ENCODE data around the gene RECK. TPM values are rescaled to one million over a fixed set of nuclear protein-coding genes. Genes with fewer than 3 reads are reported as not detected.

RECK gene
- total RNA-seq, 4 donors from 2014 or later: 2.1 to 9.7 (median 3.7) TPM

GRCh38 chr9:36036253-36036779, 397 bp upstream of the RECK start:
- 60 to 62% methylated on average over 20 of the region's 20 CpGs for WGBS, 2 donors
- DNase-seq (ENCODE audit: low spot score in 2 of 2): no peak
- H3K4me3 ChIP-seq (ENCODE audit: low read depth, poor library complexity, severe bottlenecking): peak overlapping the region; percentile 83
- intact Hi-C loops (cut with DNase I; ENCODE audit: low total_unique reads): no loop called here
- TF ChIP-seq POLR2A (IDR thresholded peaks at IDR 0.05): no peak
- TF ChIP-seq, protein P1, sequence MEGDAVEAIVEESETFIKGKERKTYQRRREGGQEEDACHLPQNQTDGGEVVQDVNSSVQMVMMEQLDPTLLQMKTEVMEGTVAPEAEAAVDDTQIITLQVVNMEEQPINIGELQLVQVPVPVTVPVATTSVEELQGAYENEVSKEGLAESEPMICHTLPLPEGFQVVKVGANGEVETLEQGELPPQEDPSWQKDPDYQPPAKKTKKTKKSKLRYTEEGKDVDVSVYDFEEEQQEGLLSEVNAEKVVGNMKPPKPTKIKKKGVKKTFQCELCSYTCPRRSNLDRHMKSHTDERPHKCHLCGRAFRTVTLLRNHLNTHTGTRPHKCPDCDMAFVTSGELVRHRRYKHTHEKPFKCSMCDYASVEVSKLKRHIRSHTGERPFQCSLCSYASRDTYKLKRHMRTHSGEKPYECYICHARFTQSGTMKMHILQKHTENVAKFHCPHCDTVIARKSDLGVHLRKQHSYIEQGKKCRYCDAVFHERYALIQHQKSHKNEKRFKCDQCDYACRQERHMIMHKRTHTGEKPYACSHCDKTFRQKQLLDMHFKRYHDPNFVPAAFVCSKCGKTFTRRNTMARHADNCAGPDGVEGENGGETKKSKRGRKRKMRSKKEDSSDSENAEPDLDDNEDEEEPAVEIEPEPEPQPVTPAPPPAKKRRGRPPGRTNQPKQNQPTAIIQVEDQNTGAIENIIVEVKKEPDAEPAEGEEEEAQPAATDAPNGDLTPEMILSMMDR (IDR thresholded peaks at IDR 0.05): no peak

- DNase-seq (ENCODE audit: low spot score in 2 of 2): peak in 1 of 2 donors; percentile 89
- peak overlapping the region; percentile 83 for H3K4me3 ChIP-seq (ENCODE audit: low read depth, poor library complexity, severe bottlenecking)
- intact Hi-C loops (cut with DNase I; ENCODE audit: low total_unique reads): no loop called here
- 11 to 14% methylated on average over 18 of the region's 18 CpGs for WGBS, 2 donors
- TF ChIP-seq, protein P1 (IDR thresholded peaks at IDR 0.05): no peak
- TF ChIP-seq POLR2A (IDR thresholded peaks at IDR 0.05): no peak
Observed at GRCh38 chr9:36037549-36038122, 923 bp downstream of the RECK start.

DNA sequence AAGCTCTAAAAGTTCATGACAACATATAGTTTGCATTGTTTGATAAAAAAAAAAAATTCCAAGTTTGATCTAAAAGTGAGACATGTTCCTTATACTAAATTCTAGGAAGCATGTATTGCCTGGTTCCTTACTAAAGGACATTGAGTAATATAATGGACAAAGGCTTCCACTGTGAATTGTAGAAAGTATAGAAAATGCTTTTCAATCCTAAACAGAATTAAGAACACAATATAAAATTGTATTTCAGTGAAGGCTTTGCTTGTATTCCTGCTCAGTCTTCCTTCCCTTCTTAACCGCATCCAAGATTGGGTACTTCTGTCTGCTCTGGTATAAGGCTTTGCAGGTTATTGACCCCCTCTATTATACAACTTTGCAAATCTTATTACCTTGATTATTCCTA, 2.4 kb downstream of the RECK start:
- H3K4me3 ChIP-seq (ENCODE audit: low read depth, poor library complexity, severe bottlenecking): no peak overlapping the region
- TF ChIP-seq, protein P1 (IDR thresholded peaks at IDR 0.05): no peak
- no peak for TF ChIP-seq POLR2A (IDR thresholded peaks at IDR 0.05)
- DNase-seq (ENCODE audit: low spot score in 2 of 2): no peak
- intact Hi-C loops (cut with DNase I; ENCODE audit: low total_unique reads): no loop called here
- 82 to 86% methylated on average over 1 of the region's 1 CpG for WGBS, 2 donors

GRCh38 chr9:36039696-36040095, 3.0 kb downstream of the RECK start:
- no peak overlapping the region for H3K4me3 ChIP-seq (ENCODE audit: low read depth, poor library complexity, severe bottlenecking)
- intact Hi-C loops (cut with DNase I; ENCODE audit: low total_unique reads): no loop called here
- no peak for TF ChIP-seq POLR2A (IDR thresholded peaks at IDR 0.05)
- TF ChIP-seq, protein P1 (IDR thresholded peaks at IDR 0.05): no peak
- WGBS, 2 donors: 36 to 67% methylated on average over 1 of the region's 1 CpG
- DNase-seq (ENCODE audit: low spot score in 2 of 2): no peak

DNA sequence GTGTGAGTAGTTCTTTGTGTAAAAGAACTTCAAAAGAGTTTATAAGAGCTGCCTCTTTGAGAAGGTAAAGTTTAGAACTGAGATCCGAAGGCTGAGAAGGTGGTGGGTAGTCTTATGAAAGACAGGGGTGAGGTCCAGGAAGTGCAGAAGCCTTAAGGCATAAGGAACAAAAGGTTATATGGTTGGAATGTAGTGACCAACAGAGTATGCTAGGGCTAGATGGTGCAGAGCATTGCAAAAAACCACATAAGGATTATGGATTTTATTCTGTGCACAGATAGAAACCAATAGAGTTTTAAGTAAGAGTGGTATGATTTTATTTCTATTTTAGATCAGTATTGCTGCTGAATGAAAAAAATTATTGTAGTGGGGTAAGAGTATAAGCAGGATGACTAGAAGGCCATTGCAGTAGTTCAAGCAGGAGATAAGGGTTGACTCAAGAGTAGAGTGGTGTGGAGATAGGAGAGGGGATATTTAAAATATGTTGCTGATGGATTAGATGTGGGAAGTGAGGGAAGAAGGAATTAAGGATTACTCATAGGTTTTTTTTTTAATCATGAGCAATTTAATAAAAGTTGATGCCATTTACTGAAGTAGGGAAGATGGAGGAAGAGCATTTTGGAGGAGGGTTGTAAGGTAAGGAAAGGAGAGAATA, 3.7 kb downstream of the RECK start:
- WGBS, 2 donors: 63 to 78% methylated on average over 1 of the region's 1 CpG
- H3K4me3 ChIP-seq (ENCODE audit: low read depth, poor library complexity, severe bottlenecking): no peak overlapping the region
- intact Hi-C loops (cut with DNase I; ENCODE audit: low total_unique reads): no loop called here
- no peak for DNase-seq (ENCODE audit: low spot score in 2 of 2)
- TF ChIP-seq, protein P1 (IDR thresholded peaks at IDR 0.05): no peak
- no peak for TF ChIP-seq POLR2A (IDR thresholded peaks at IDR 0.05)

Data from lower leg skin (tissue), 4 donors.